ENCODE data around the gene ISYNA1.

DNA sequence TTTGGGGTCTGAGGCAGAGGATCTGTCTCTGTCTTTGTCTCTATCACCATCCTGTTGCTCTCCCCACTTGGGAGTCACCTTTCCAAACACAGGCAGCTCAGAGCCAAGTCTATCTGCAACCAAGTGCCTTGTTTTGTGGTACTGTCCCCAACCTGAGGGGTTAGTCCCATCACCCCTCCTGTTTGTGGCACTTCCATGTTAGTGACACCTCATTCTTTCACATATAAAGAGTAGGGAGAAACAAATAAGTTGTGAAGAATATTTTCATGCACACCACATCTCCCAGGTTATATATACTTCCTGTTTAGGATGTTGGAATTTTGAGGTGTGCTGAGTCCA, 48.2 kb downstream of the ISYNA1 start:
- TF ChIP-seq, protein P1, sequence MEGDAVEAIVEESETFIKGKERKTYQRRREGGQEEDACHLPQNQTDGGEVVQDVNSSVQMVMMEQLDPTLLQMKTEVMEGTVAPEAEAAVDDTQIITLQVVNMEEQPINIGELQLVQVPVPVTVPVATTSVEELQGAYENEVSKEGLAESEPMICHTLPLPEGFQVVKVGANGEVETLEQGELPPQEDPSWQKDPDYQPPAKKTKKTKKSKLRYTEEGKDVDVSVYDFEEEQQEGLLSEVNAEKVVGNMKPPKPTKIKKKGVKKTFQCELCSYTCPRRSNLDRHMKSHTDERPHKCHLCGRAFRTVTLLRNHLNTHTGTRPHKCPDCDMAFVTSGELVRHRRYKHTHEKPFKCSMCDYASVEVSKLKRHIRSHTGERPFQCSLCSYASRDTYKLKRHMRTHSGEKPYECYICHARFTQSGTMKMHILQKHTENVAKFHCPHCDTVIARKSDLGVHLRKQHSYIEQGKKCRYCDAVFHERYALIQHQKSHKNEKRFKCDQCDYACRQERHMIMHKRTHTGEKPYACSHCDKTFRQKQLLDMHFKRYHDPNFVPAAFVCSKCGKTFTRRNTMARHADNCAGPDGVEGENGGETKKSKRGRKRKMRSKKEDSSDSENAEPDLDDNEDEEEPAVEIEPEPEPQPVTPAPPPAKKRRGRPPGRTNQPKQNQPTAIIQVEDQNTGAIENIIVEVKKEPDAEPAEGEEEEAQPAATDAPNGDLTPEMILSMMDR (IDR thresholded peaks at IDR 0.05; ENCODE audit: extremely low read depth in 1 of 2, insufficient read depth in 1 of 2, low read depth in 1 of 2, low read length in 2 of 2) = no peak
- no peak for TF ChIP-seq POLR2AphosphoS5 (IDR thresholded peaks at IDR 0.05; ENCODE audit: insufficient read depth, low read depth, low read length)
- no peak for TF ChIP-seq POLR2A (IDR thresholded peaks at IDR 0.05; ENCODE audit: low read depth, low read length)
- TF ChIP-seq MYC (IDR thresholded peaks at IDR 0.05; ENCODE audit: low read depth, low read length) = no peak
- TF ChIP-seq MAX (IDR thresholded peaks at IDR 0.05; ENCODE audit: insufficient read depth, insufficient read length) = no peak
